OCI-LY7 (cell line): Measurements from ENCODE around the gene KLC1. TPM values are rescaled to one million over a fixed set of nuclear protein-coding genes. Genes with fewer than 3 reads are reported as not detected.

Experiments used
- BruUV-seq: library from RNA; stranded (reverse); fragments of 400-500 nt; replicated peaks from 2 replicates; lab custom pipeline; 2021; lab: Mats Ljungman, UMichigan
- CTCF ChIA-PET: fragments of 300-600 bp; sonication (Branson Sonifier 250); formaldehyde crosslinking; loops from one replicate; lab custom pipeline; 2022; ENCODE audit warnings: antibody characterized with exemption; ENCODE audit not compliant: unreplicated experiment; lab: Charles Lee
- POLR2A ChIA-PET: fragments of 300-600 bp; sonication (Branson Sonifier 250); formaldehyde crosslinking; loops from one replicate; lab custom pipeline; 2022; ENCODE audit warnings: antibody characterized with exemption; lab: Charles Lee
- DNase-seq: peaks from one replicate; pipeline ENCODE4 v3.0.0-alpha.2; 2015; ENCODE audit warnings: low spot score
- H2AFZ ChIP-seq: fragments of 200-600 bp; sonication (generic), shearing (Covaris generic); 2 replicates; pipeline ENCODE4 v1.6.1; 2014; ENCODE audit warnings: mild to moderate bottlenecking, antibody characterized with exemption, low read length, moderate library complexity
- H3K27ac ChIP-seq: fragments of 200-600 bp; sonication (generic); 2 replicates; pipeline ENCODE4 v1.5.1; 2014; ENCODE audit warnings: mixed run types, low read depth, mild to moderate bottlenecking, moderate library complexity, low read length, inconsistent platforms; ENCODE audit not compliant: poor library complexity, severe bottlenecking
- H3K36me3 ChIP-seq: fragments of 200-600 bp; sonication (generic); 2 replicates; pipeline ENCODE4 v1.6.1; 2014; ENCODE audit warnings: mild to moderate bottlenecking, antibody characterized with exemption, low read length, moderate library complexity, mixed read lengths; ENCODE audit not compliant: insufficient read depth
- H3K4me1 ChIP-seq: fragments of 200-600 bp; sonication (generic); 2 replicates; pipeline ENCODE4 v1.5.1; 2014; ENCODE audit warnings: mild to moderate bottlenecking, low read length; ENCODE audit not compliant: insufficient read depth, poor library complexity, severe bottlenecking
- H3K4me2 ChIP-seq: fragments of 200-600 bp; sonication (generic); 2 replicates; pipeline ENCODE4 v1.6.1; 2014; ENCODE audit warnings: mild to moderate bottlenecking, low read length
- H3K4me3 ChIP-seq: fragments of 200-600 bp; sonication (generic); 2 replicates; pipeline ENCODE4 v1.5.1; 2014; ENCODE audit warnings: mild to moderate bottlenecking, low read depth, low read length; ENCODE audit not compliant: poor library complexity, severe bottlenecking
- H3K79me2 ChIP-seq: fragments of 200-600 bp; sonication (generic); 2 replicates; pipeline ENCODE4 v1.6.1; 2016; ENCODE audit warnings: low read depth, mild to moderate bottlenecking, low read length, moderate library complexity, mixed read lengths; ENCODE audit not compliant: insufficient read depth
- H3K9me2 ChIP-seq: fragments of 200-600 bp; sonication (generic); 2 replicates; pipeline ENCODE4 v1.6.1; 2016; ENCODE audit warnings: mild to moderate bottlenecking, low read length, mixed read lengths; ENCODE audit not compliant: insufficient read depth
- H3K9me3 ChIP-seq: fragments of 200-600 bp; sonication (generic); 2 replicates; pipeline ENCODE4 v1.6.1; 2014; ENCODE audit warnings: mild to moderate bottlenecking, mixed run types, low read length, mixed read lengths
- H4K20me1 ChIP-seq: fragments of 200-600 bp; sonication (generic); 2 replicates; pipeline ENCODE4 v1.6.1; 2014; ENCODE audit warnings: mild to moderate bottlenecking, antibody characterized with exemption, low read length, moderate library complexity, mixed read lengths; ENCODE audit not compliant: insufficient read depth
- CTCF ChIP-seq: fragments of 200-600 bp; sonication (generic); conservative IDR thresholded peaks from 2 replicates; pipeline ENCODE4 v1.5.1; 2014; ENCODE audit warnings: mild to moderate bottlenecking, antibody characterized with exemption, low read length, moderate library complexity, mixed read lengths
- EZH2phosphoT487 ChIP-seq: fragments of 200-600 bp; sonication (generic); IDR thresholded peaks from 2 replicates; pipeline ENCODE4 v1.6.1; 2018; ENCODE audit warnings: low read depth, borderline replicate concordance, mild to moderate bottlenecking, mixed run types, antibody characterized with exemption, low read length, moderate library complexity, mixed read lengths
- intact Hi-C: fragments of 100-400 bp; cut with micrococcal nuclease; formaldehyde crosslinking; loops from one replicate; pipeline ENCODE4 v1.10.0; 2022; ENCODE audit not compliant: unreplicated experiment
- total RNA-seq, 2 experiments: library from RNA; depleted of rRNA in 1 of 2; stranded (reverse); fragments of >200 nt in 1 of 2; shearing (Covaris generic) in 1 of 2; gene quantifications; 2 replicates each; pipeline ENCODE4 v1.2.3, GENCODE V29; 2014 to 2022

The KLC1 gene
- total RNA-seq, 2 experiments from 2014 or later: 147 to 157 TPM

GRCh38 chr14:103744621-103745395 lies 115.8 kb downstream of the KLC1 start:
- no peak for TF ChIP-seq EZH2phosphoT487
- CTCF ChIA-PET: no interaction called here
- Histone ChIP-seq H4K20me1 (no peaks in the 10 kb centered on the region), H3K79me2 (no peaks in the 10 kb centered on the region), H3K9me2 (no peaks in the 10 kb centered on the region), H3K4me2 (peak overlapping the region; percentile 37), H2AFZ (no peak overlapping the region), H3K9me3 (no peaks in the 10 kb centered on the region), H3K4me1 (peaks cover 49% of the 10 kb centered on the region), H3K27ac (no peak overlapping the region), H3K4me3 (no peak overlapping the region), H3K36me3 (no peaks in the 10 kb centered on the region)
- POLR2A ChIA-PET: interaction anchor here (0.5 kb wide), 1 partner anchor 92 kb away, joined by 3 read pairs; no protein-coding TSS in a partner anchor
- DNase-seq: peak; percentile 11
- no TSS peak for BruUV-seq
- intact Hi-C loops: no loop called here

DNA sequence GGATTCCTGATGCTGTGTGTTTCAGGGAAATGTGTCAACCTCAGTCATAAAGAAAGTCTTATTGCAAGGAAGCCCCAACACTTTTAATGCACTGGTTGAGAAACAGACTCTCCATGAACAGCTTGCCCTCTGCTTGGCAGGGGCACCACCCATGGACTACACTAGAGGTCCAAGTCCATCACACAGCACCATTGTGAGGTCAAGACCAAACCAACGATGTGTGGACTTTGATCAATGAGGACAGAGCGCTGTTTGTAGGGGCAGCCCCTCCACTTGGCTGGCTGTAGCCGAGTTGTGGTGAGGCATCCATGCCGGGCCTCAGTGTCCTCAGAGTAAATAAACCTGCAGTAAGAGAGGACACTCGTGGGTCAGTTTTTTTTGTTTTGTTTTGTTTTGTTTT lies 116.4 kb downstream of the KLC1 start:
- H2AFZ ChIP-seq: no peak overlapping the region
- H3K36me3 ChIP-seq: no peaks in the 10 kb centered on the region
- H3K4me2 ChIP-seq: no peak overlapping the region
- ChIA-PET CTCF (no interaction called here), POLR2A (no interaction called here)
- no peaks in the 10 kb centered on the region for H3K9me3 ChIP-seq
- TF ChIP-seq CTCF (no peak), EZH2phosphoT487 (no peak)
- no peaks in the 10 kb centered on the region for H3K79me2 ChIP-seq
- no peaks in the 10 kb centered on the region for H3K9me2 ChIP-seq
- intact Hi-C loops: no loop called here
- no TSS peak for BruUV-seq
- no peaks in the 10 kb centered on the region for H4K20me1 ChIP-seq
- H3K27ac ChIP-seq: no peak overlapping the region
- peaks cover 49% of the 10 kb centered on the region for H3K4me1 ChIP-seq
- no peak for DNase-seq
- no peak overlapping the region for H3K4me3 ChIP-seq

DNA sequence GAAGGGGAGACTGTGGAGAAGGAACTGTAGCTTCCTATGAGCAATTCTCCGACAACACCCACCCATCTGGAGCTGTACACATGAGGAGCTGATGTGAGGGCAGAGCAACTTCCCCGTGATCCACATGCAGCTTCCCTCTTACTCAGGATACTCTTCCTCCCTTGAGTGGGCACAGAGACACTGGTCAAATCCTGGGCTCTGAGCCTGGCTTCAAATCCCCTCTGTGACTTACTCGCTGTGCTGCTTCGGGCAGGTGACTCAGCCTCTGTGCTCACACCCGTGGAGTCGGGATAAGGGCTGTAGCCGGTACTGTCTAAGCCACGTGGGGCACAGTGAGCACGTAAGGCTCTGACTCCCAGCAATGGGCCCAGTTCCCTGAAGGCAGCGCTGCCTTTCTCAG lies 117.7 kb downstream of the KLC1 start:
- POLR2A ChIA-PET: no interaction called here
- no peak for TF ChIP-seq EZH2phosphoT487
- TF ChIP-seq CTCF: no peak
- peaks cover 49% of the 10 kb centered on the region for H3K4me1 ChIP-seq
- no peak overlapping the region for H3K4me3 ChIP-seq
- H3K79me2 ChIP-seq: no peaks in the 10 kb centered on the region
- H4K20me1 ChIP-seq: no peaks in the 10 kb centered on the region
- no peaks in the 10 kb centered on the region for H3K36me3 ChIP-seq
- no TSS peak for BruUV-seq
- DNase-seq: no peak
- intact Hi-C loops: no loop called here
- no peaks in the 10 kb centered on the region for H3K9me2 ChIP-seq
- H3K4me2 ChIP-seq: no peak overlapping the region
- no peak overlapping the region for H2AFZ ChIP-seq
- no peaks in the 10 kb centered on the region for H3K9me3 ChIP-seq
- CTCF ChIA-PET: no interaction called here
- H3K27ac ChIP-seq: no peak overlapping the region
